HG03108 (cell line): ENCODE results near the gene MFAP3.

Experiments
- ATAC-seq: cut with Tn5 transposase; IDR thresholded peaks from one replicate; pipeline ENCODE4 v1.9.1; 2021; ENCODE audit warnings: moderate library complexity; ENCODE audit not compliant: unreplicated experiment

The MFAP3 gene

GRCh38 chr5:154090656-154091055 is 51.9 kb downstream of the MFAP3 start:
- no peak for ATAC-seq

- ATAC-seq = no peak
Observed at GRCh38 chr5:154092356-154093141, 53.8 kb downstream of the MFAP3 start.

GRCh38 chr5:154093142-154093532 is 54.4 kb downstream of the MFAP3 start:
- ATAC-seq = no peak

GRCh38 chr5:154095904-154096303 is 57.1 kb downstream of the MFAP3 start:
- ATAC-seq = no peak

DNA sequence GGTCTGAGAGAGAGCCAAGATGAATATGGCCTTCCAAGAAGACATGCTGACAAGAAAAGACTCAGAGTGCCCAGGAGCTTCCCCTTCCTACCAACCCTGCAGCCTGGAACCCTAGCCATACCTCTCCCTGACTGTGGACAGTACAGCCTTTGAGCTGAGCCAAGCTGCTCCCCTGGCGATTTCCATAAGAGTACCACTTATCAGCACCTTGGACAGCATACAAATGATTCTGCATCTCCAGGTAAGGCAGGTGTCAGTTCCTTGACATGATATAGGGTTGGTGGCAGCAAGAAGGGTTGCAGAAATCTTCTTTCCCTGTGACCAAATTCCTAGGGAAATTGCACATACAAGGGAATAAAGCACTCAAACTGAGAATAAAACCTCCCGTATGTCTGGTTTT is 58.3 kb downstream of the MFAP3 start:
- no peak for ATAC-seq

- ATAC-seq = no peak
Observed at GRCh38 chr5:154098465-154098864, 59.7 kb downstream of the MFAP3 start.

DNA sequence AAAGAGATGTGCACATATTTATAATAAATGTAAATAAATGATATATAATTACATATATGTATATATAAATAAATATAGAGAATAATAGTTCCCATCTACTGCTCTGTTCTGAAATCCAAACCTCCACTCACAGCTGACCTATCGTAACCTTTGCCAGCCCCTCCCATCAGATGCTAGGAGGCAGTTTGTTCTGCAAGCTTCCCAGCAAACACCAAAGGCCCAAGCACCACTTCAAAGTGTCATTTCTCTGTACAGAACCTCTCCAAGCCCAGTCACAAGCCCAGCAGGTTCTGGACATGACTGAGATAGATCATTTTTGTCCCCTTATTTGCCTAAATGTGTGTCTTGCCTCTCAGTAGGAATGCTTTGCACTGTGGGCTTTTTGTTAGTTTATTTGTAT is 62.4 kb downstream of the MFAP3 start:
- ATAC-seq = no peak

- no peak for ATAC-seq
Observed at GRCh38 chr5:154103233-154103632, 64.5 kb downstream of the MFAP3 start.
